Psoas muscle (tissue), 8 donors: Measurements from ENCODE around the gene ARHGAP10. TPM values are rescaled to one million over a fixed set of nuclear protein-coding genes. Genes with fewer than 3 reads are reported as not detected.

Experiments used
- ATAC-seq, 4 donors: fragments of 200-7000 bp; cut with Tn5 transposase; one replicate each; pipeline ENCODE4 v1.9.1; 2020; ENCODE audit warnings: moderate library complexity in 3 of 4, mild to moderate bottlenecking in 2 of 4
- DNase-seq, 2 donors: peaks; one replicate each; pipeline ENCODE4 v3.0.0-alpha.2; 2020
- H3K27ac ChIP-seq: fragments of 200-600 bp; one replicate; pipeline ENCODE4 v1.8.0; 2022
- H3K27me3 ChIP-seq, 3 donors: fragments of 200-600 bp in 1 of 3; one replicate each; pipeline versions ENCODE4 v1.6.1 to v1.8.0; 2013 to 2022; ENCODE audit warnings: low read length in 2 of 3, mild to moderate bottlenecking in 2 of 3, moderate library complexity in 1 of 3; ENCODE audit not compliant: insufficient read depth in 3 of 3
- H3K36me3 ChIP-seq, 2 donors: fragments of 200-600 bp in 1 of 2; one replicate each; pipeline versions ENCODE4 v1.6.1 to v1.8.0; 2013 to 2022; ENCODE audit warnings: low read depth in 1 of 2, mild to moderate bottlenecking in 1 of 2, moderate library complexity in 1 of 2; ENCODE audit not compliant: insufficient read depth in 1 of 2
- H3K4me1 ChIP-seq: fragments of 200-600 bp; one replicate; pipeline ENCODE4 v1.8.0; 2022
- H3K4me3 ChIP-seq: fragments of 200-600 bp; one replicate; pipeline ENCODE4 v1.8.0; 2022; ENCODE audit warnings: mild to moderate bottlenecking
- H3K9me3 ChIP-seq: fragments of 200-600 bp; one replicate; pipeline ENCODE4 v1.8.0; 2022
- WGBS, 3 donors: extraction: QIAGEN DNeasy Blood & Tissue Kit; methylation state at CpG; one replicate each; pipeline versions ENCODE4 v1.1.6 to v1.1.7; 2013; 5-methylcytosine and 5-hydroxymethylcytosine counted together
- intact Hi-C, 2 donors: fragments of 100-400 bp; cut with DNase I; formaldehyde crosslinking; loops; one replicate each; pipeline versions ENCODE4 v1.11.0 to v1.14.2; 2022
- polyA plus RNA-seq, 3 donors: library from polyadenylated mRNA; stranded (reverse); fragments of 200-250 nt; gene quantifications; one replicate each; pipeline ENCODE4 v1.2.3, GENCODE V29; 2013
- total RNA-seq, 4 donors: library from RNA; stranded (reverse); fragmentation: NEBNext Ultra II Directional in 2 of 4; extraction: Animal tissue kit (Norgen Biotek cat#: 25700) in 2 of 4; gene quantifications; one replicate each; pipeline versions ENCODE4 v1.2.1 to v1.2.4, GENCODE V29; 2021 to 2023
- TF ChIP-seq, protein P1 (sequence below): fragments of 200-600 bp; IDR thresholded peaks from one replicate; pipeline ENCODE4 v1.8.0; 2022; ENCODE audit warnings: antibody characterized with exemption
- donor health status: healthy with polysubstance abuse.
- donor health status: DM: no; HTN: no; CAD: no; lungs with moderate emphysema.
- donor health status: Bipolar disorder and iron deficiency.
- donor health status: healthy.
- donor health status: DM: yes; HTN: yes; CAD: no.
- donor health status: DM: no; HTN: no; CAD: no.
- donor health status: DM: no; HTN: no; CAD: no.
- donor health status: DM: yes; HTN: yes; CAD: no.

Gene ARHGAP10
- total and polyA plus RNA-seq, 7 donors = 28.8 to 43.5 (median 34.0) TPM

DNA sequence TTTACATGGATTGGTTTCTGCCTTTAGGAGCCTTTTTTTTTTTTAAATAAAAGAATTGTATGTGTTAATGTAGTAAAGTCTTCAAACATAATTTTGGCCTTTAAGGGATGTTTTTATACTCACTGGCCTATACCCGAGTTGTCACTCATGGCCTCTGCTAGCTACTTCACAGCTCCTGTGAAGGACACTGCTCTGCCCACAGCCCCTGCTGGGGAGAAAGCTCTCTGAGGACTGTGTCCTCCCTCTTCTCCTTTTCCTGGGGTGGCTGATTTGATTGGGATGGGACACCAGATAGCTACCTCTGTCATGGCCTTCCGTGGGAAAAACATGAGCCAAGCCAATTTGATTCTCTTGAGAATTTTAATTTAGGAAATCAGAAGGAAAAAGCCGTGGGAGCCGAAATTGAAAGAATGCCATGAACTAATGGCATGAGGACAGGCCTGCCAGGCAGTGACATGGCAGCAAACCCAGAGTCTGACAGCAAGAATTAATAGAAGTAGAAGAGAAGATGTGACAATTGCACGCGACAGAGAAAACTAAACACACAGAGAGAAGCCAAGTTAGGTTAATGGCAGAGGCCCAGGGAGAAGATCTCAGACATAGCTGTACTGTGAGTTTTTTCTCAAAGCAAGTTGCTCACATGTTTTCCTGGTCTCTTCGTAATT lies 81.4 kb downstream of the ARHGAP10 start:
- H3K36me3 ChIP-seq = no peaks in the 10 kb centered on the region
- intact Hi-C loops = no loop called here
- 10 to 21% (median 18%) methylated on average over 7 of the region's 7 CpGs for WGBS, 3 donors
- peak overlapping the region; percentile 69 for H3K27ac ChIP-seq
- TF ChIP-seq, protein P1, sequence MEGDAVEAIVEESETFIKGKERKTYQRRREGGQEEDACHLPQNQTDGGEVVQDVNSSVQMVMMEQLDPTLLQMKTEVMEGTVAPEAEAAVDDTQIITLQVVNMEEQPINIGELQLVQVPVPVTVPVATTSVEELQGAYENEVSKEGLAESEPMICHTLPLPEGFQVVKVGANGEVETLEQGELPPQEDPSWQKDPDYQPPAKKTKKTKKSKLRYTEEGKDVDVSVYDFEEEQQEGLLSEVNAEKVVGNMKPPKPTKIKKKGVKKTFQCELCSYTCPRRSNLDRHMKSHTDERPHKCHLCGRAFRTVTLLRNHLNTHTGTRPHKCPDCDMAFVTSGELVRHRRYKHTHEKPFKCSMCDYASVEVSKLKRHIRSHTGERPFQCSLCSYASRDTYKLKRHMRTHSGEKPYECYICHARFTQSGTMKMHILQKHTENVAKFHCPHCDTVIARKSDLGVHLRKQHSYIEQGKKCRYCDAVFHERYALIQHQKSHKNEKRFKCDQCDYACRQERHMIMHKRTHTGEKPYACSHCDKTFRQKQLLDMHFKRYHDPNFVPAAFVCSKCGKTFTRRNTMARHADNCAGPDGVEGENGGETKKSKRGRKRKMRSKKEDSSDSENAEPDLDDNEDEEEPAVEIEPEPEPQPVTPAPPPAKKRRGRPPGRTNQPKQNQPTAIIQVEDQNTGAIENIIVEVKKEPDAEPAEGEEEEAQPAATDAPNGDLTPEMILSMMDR = peak; percentile 9
- H3K27me3 ChIP-seq = no peaks in the 10 kb centered on the region
- peaks cover 72% of the 10 kb centered on the region for H3K4me1 ChIP-seq
- ATAC-seq (peak; percentile 53 to 68 (median 60)), DNase-seq (no peak)
- no peaks in the 10 kb centered on the region for H3K9me3 ChIP-seq
- peak overlapping the region; percentile 29 for H3K4me3 ChIP-seq

DNA sequence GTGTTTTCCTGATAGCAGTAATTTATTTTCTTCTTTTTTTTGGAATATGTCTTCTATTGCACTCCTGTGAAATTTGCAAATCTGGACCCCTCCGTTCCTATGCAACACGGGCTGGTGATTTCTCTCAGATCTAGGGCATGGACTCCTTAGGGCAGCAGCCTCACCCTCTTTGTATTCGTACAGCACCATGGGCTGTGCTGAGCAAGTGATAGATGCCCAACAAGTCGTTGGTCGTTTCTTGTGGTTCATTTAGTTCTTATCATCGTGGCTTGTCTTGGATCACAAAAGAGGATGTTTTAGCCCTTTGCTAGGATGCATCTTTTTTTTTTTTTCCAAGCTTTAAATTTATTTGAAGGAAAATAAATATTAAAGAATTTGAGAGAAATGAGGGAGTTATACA lies 82.1 kb downstream of the ARHGAP10 start:
- intact Hi-C loops = no loop called here
- peak overlapping the region; percentile 69 for H3K27ac ChIP-seq
- no peaks in the 10 kb centered on the region for H3K9me3 ChIP-seq
- H3K36me3 ChIP-seq = no peaks in the 10 kb centered on the region
- peak overlapping the region; percentile 29 for H3K4me3 ChIP-seq
- no peaks in the 10 kb centered on the region for H3K27me3 ChIP-seq
- ATAC-seq (no peak), DNase-seq (no peak)
- peaks cover 68% of the 10 kb centered on the region for H3K4me1 ChIP-seq
- TF ChIP-seq, protein P1 = no peak
- 61 to 72% (median 66%) methylated on average over 6 of the region's 6 CpGs for WGBS, 3 donors

GRCh38 chr4:147814376-147814775 lies 82.5 kb downstream of the ARHGAP10 start:
- no peak for DNase-seq
- intact Hi-C loops = no loop called here
- WGBS, 3 donors = 89 to 93% (median 91%) methylated on average over 3 of the region's 3 CpGs
- Histone ChIP-seq H3K4me1 (peaks cover 64% of the 10 kb centered on the region), H3K27me3 (no peaks in the 10 kb centered on the region), H3K27ac (peak overlapping the region; percentile 5), H3K9me3 (no peaks in the 10 kb centered on the region), H3K36me3 (no peaks in the 10 kb centered on the region), H3K4me3 (no peak overlapping the region)
- TF ChIP-seq, protein P1 = no peak
- ATAC-seq = no peak

- H3K27me3 ChIP-seq = no peaks in the 10 kb centered on the region
- no peak for ATAC-seq
- WGBS, 3 donors = 80 to 94% (median 80%) methylated on average over 5 of the region's 5 CpGs
- peaks cover 60% of the 10 kb centered on the region for H3K4me1 ChIP-seq
- TF ChIP-seq, protein P1 = no peak
- no peak overlapping the region for H3K4me3 ChIP-seq
- no peaks in the 10 kb centered on the region for H3K9me3 ChIP-seq
- no peaks in the 10 kb centered on the region for H3K36me3 ChIP-seq
- H3K27ac ChIP-seq = peak overlapping the region; percentile 43
- intact Hi-C loops = no loop called here
- no peak for DNase-seq
These were observed 83.9 kb downstream of the ARHGAP10 start for GRCh38 chr4:147815741-147816140.
